HG03520 (cell line): ENCODE data around the gene FAM13A.

Source experiments
- ATAC-seq: cut with Tn5 transposase; IDR thresholded peaks from one replicate; pipeline ENCODE4 v1.9.1; 2021; ENCODE audit warnings: mild to moderate bottlenecking, moderate library complexity; ENCODE audit not compliant: unreplicated experiment

Gene FAM13A

DNA sequence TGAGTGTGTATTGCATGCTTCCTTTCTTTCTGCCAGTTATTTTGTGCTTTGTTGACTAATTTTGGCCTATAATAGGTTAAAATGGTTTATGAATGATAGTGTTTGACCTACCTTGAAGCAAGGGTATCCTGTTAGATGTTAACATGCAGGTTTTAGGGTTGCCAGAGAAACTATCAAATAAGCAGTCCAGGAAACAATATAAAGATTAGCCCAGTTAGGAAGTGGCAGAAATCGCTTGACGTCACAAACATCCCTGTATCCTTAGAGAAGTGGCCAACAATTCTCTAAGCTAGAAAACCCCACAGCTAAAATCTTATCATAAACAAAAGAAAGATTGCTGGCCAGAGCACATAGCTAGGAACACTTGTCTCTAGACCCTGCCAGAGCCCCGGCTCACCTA lies 363.2 kb downstream of the FAM13A start:
- ATAC-seq = no peak

DNA sequence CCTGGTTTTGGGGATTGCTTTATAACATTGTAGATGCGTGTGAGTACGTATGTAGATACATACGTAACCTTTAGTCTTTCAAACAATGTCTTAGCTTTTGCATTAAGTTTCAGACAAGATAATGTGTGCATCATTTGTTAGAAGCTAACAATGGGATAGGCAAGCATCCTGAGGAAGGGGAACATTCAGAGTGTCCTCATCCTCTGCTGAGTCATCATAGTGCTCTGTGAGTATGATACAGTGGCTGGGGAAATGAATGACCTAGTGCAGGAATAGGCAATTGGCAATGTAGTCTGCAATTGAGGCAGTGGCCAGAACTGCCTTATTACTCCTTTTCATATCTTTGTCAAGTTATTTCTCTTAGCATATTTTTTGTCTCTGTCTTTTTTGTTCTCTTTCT lies 366.6 kb downstream of the FAM13A start:
- no peak for ATAC-seq

GRCh38 chr4:88681209-88681608 lies 375.8 kb downstream of the FAM13A start:
- ATAC-seq = no peak
